HG02840 (cell line): ENCODE measurements around the gene GNAS.
"Not testable (repeated sequence)": the region's sequence is repeated elsewhere in the genome, so short reads cannot be mapped to it uniquely, and the experiment has no call there.

Experiments
- ATAC-seq: cut with Tn5 transposase; IDR thresholded peaks from one replicate; pipeline ENCODE4 v1.9.1; 2021; ENCODE audit warnings: mild to moderate bottlenecking, moderate library complexity, moderate number of reproducible peaks; ENCODE audit not compliant: unreplicated experiment, low FRiP score

The GNAS gene

GRCh38 chr20:58852543-58853271, at the start of gene GNAS:
Gene GNAS (plus strand): TSS chr20:58852716.
- no peak for ATAC-seq

GRCh38 chr20:58803533-58803932, 49.0 kb upstream of the GNAS start:
- ATAC-seq: no peak

- ATAC-seq: no peak
Measured at GRCh38 chr20:58807801-58808200, 44.7 kb upstream of the GNAS start.

GRCh38 chr20:58808271-58809046, 44.1 kb upstream of the GNAS start:
- no peak for ATAC-seq

- ATAC-seq: no peak
Measured at GRCh38 chr20:58810116-58810878, 42.2 kb upstream of the GNAS start.

- no peak for ATAC-seq
Measured at GRCh38 chr20:58810879-58811250, 41.7 kb upstream of the GNAS start.

- no peak for ATAC-seq
Measured at GRCh38 chr20:58811334-58811733, 41.2 kb upstream of the GNAS start.

- no peak for ATAC-seq
Measured at GRCh38 chr20:58813369-58813768, 39.1 kb upstream of the GNAS start.

GRCh38 chr20:58815448-58815847, 37.1 kb upstream of the GNAS start:
- no peak for ATAC-seq

GRCh38 chr20:58816051-58816450, 36.5 kb upstream of the GNAS start:
- ATAC-seq: no peak

- no peak for ATAC-seq
Measured at GRCh38 chr20:58816957-58817651, 35.4 kb upstream of the GNAS start.

GRCh38 chr20:58817748-58818147, 34.8 kb upstream of the GNAS start:
- ATAC-seq: no peak

GRCh38 chr20:58818586-58819285, 33.8 kb upstream of the GNAS start:
- no peak for ATAC-seq

- no peak for ATAC-seq
Measured at GRCh38 chr20:58819921-58820320, 32.6 kb upstream of the GNAS start.

- not testable (repeated sequence) for ATAC-seq
Measured at GRCh38 chr20:58820515-58820914, 32.0 kb upstream of the GNAS start.

GRCh38 chr20:58822149-58822548, 30.4 kb upstream of the GNAS start:
- no peak for ATAC-seq

GRCh38 chr20:58822748-58823730, 29.5 kb upstream of the GNAS start:
- ATAC-seq: no peak

GRCh38 chr20:58824843-58825242, 27.7 kb upstream of the GNAS start:
- no peak for ATAC-seq

- no peak for ATAC-seq
Measured at GRCh38 chr20:58825450-58825849, 27.1 kb upstream of the GNAS start.
